Astrocyte of the cerebellum (primary cell): ENCODE data around the gene CGAS.
"Not testable (repeated sequence)": the region's sequence is repeated elsewhere in the genome, so short reads cannot be mapped to it uniquely, and the experiment has no call there.

Experiments used
- DNase-seq: peaks from one replicate; pipeline ENCODE4 v3.0.0-alpha.2; 2011; ENCODE audit warnings: low read depth
- H3K4me3 ChIP-seq: 2 replicates; pipeline ENCODE4 v1.5.1; 2011; ENCODE audit warnings: mild to moderate bottlenecking, low read depth, low read length, moderate library complexity
- CTCF ChIP-seq: IDR thresholded peaks from 2 replicates; pipeline ENCODE4 v1.5.1; 2012; ENCODE audit warnings: low read length, low read depth, moderate library complexity, mild to moderate bottlenecking; ENCODE audit errors: missing control alignments
- in situ Hi-C: cut with HindIII; loops from 2 replicates; pipeline ENCODE4 v1.10.0; 2017; ENCODE audit warnings: low sequenced_read_pairs

CGAS gene

GRCh38 chr6:73409395-73409794, 42.7 kb downstream of the CGAS start:
- in situ Hi-C loops, result no loop called here
- TF ChIP-seq CTCF, result no peak
- H3K4me3 ChIP-seq, result no peak overlapping the region
- no peak for DNase-seq

- in situ Hi-C loops, result no loop called here
- no peak overlapping the region for H3K4me3 ChIP-seq
- TF ChIP-seq CTCF, result no peak
- DNase-seq, result no peak
These were observed 51.4 kb downstream of the CGAS start for GRCh38 chr6:73400656-73401055.

DNA sequence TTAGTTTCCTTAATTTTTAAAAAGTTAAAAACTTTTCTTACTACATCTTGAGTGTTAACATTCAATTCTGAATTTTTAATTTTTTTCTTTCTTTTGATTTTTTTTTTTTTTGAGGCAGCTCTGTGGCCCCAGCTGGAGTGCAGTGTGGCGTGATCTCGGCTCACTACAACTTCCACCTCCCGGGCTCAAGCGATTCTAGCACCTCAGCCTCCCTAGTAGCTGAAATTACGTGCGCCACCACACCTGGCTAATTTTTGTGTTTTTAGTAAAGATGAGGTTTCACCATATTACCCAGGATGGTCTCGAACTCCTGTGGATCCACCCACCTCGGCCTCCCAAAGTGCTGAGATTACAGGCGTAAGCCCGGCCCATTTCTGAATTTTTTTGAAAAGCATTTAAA, 56.2 kb downstream of the CGAS start:
- in situ Hi-C loops, result no loop called here
- H3K4me3 ChIP-seq, result no peak overlapping the region
- no peak for TF ChIP-seq CTCF
- DNase-seq, result no peak

DNA sequence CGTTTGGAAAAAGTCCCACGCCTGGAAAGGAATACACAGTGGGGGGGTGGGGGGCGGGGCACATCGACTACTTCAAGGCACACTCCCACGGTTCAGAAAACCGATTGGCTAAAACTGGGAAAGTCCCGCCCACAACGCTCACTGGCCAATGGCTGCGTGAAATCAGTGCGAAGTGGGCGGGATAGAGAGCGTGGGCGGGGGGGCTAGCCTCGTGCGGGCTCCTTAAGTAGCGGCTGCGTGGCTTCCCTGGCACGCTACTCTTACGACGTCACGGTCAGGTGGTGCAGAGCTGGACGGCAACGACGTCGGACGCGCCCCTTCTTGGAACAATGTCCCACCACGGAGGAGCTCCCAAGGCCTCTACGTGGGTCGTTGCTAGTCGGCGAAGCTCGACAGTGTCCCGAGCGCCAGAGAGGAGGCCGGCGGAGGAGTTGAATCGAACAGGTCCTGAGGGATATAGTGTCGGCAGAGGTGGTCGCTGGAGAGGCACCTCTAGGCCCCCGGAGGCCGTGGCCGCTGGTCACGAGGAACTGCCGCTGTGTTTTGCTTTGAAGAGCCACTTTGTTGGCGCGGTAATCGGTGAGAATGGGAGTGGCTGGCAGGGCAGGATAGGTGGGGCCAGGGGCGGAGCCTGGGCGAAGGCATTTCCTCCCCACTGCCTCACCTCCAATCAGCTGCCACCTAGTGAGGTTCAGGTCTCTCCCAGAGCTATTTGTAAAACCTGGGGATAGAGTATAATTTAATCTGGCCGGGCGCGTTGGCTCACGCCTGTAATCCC, 57.3 kb downstream of the CGAS start, which contains the start of gene DDX43:
DDX43 (plus strand) TSS at position 252 of the 778 bp plus-strand sequence; CDS start at position 330, 78 bp downstream.
- in situ Hi-C loops, result no loop called here
- TF ChIP-seq CTCF, result no peak
- no peak for DNase-seq
- H3K4me3 ChIP-seq, result peak within 1 kb of the TSS; percentile 18

DNA sequence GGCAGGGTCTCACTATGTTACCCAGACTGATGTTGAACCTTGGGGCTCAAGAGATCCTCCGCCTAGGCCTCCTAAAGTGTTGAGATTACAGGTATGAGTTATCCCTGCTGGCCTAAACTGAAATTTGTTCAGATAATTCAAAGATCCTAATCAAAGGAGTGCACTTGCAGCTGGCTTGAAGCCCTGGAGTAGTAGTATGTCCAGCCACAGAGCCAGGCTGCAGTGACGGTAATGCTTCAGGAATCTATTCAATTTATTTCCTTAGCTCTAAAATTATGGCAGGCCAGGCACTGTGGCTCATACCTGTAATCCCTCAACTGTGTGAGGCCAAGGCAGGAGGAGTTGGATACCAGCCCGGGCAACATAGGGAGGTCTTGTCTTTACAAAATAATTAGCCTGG, 58.8 kb downstream of the CGAS start:
- DNase-seq, result no peak
- H3K4me3 ChIP-seq, result no peak overlapping the region
- in situ Hi-C loops, result no loop called here
- TF ChIP-seq CTCF, result no peak

GRCh38 chr6:73392188-73392587, 59.9 kb downstream of the CGAS start:
- DNase-seq, H3K4me3 ChIP-seq, in situ Hi-C loops: not testable (repeated sequence)

- DNase-seq, result no peak
- H3K4me3 ChIP-seq, result no peak overlapping the region
- TF ChIP-seq CTCF, result no peak
- in situ Hi-C loops, result no loop called here
These were observed 60.4 kb downstream of the CGAS start for GRCh38 chr6:73391675-73392074.
